ENCODE data around the gene GATAD2A.

DNA sequence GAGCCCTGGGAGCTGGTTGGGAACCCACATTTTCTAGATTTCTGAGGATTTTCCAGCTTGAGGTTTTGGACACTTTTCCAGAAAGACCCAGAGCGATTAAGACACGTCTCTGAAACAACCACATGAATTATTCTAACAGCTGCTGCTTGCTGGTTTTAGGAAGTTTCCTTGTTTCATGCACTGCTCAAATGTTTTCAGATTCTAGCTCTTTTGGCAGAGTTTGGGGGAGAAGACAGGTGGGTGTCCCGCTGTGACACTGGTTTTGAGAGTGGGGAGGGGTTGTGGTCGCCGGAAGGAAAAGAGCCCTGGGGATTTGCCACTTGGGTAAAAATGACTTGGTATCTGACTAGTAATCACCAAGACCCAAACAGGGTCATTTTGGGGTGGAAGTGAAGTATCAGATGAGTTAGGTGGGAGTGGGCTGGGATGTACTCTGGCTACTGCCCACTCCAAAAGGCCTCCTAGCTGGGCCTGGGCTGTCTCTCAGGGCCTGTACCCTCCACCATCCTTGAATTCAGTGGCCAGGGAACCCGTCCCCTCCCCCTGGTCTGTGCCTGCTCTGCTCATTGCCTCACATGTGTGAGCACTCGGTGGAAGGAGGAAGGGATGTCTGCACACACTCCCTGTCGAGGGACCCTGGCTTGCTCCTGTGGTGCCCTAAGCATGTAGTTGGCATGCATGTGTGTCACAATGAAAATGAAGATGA, 13.2 kb downstream of the GATAD2A start:
- TF ChIP-seq REST (IDR thresholded peaks at IDR 0.05; ENCODE audit: borderline replicate concordance) (no peak), REST (CRISPR knock-in tag; IDR thresholded peaks at IDR 0.05; ENCODE audit: low read depth) (no peak), FOXP1 (CRISPR knock-in tag; IDR thresholded peaks at IDR 0.05) (no peak), SMAD1 (IDR thresholded peaks at IDR 0.05; ENCODE audit: low read depth, low read length, partially characterized antibody) (no peak), POLR2AphosphoS5 (IDR thresholded peaks at IDR 0.05; ENCODE audit: control insufficient read depth, insufficient read depth, low read depth, low read length) (no peak)
- TF ChIP-seq, protein P1, sequence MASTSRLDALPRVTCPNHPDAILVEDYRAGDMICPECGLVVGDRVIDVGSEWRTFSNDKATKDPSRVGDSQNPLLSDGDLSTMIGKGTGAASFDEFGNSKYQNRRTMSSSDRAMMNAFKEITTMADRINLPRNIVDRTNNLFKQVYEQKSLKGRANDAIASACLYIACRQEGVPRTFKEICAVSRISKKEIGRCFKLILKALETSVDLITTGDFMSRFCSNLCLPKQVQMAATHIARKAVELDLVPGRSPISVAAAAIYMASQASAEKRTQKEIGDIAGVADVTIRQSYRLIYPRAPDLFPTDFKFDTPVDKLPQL (IDR thresholded peaks at IDR 0.05; ENCODE audit: extremely low read depth, insufficient read length) = no peak
- TF ChIP-seq, protein P2, sequence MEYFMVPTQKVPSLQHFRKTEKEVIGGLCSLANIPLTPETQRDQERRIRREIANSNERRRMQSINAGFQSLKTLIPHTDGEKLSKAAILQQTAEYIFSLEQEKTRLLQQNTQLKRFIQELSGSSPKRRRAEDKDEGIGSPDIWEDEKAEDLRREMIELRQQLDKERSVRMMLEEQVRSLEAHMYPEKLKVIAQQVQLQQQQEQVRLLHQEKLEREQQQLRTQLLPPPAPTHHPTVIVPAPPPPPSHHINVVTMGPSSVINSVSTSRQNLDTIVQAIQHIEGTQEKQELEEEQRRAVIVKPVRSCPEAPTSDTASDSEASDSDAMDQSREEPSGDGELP (CRISPR knock-in tag; IDR thresholded peaks at IDR 0.05; ENCODE audit: borderline replicate concordance) = no peak
